ENCODE measurements around the gene WSCD2.

WSCD2 gene

DNA sequence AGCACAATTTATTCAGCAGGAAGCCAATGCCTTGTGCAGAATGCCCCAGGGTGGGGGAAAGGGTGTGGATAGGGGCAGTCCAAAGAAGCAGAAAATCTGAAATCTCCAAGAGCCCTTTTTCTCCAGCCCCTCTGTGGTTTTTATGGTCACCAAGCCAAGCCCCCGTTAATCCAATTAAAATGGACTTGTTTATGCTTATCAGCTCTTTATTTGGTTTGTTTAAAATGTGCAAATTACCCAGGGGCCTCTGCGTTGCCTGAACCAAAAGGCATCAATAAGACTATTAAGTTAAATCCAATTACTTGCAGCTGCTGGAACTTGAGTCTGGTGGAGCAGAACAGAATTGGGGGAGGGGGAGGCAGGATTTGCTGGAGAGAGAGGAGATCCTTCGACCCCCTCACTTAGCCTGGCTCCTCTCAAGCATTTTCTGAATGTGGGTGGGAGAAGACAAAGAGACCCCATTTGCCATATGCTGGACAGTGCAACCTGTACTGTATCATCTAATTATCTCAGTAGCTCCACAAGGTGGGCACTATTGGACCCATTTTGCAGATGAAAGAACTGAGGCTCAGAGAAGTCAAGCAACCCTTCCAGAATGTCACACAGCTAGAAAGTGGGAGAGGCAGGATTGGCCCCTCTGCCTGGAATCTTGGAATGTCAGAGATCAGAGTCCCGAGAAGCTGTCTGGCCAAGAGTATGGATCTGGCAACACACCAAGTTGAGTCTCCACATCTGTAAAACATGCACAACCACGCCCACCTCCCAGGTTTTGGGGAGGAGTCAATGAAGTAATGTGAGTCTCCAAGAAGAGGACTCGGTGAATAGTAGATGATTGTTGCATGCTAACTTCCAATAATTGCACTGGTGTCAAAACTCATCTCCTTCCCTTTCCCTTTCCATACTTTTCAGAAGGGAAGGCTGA, 143.1 kb downstream of the WSCD2 start:
- Histone ChIP-seq H3K4me1 (ENCODE audit: insufficient read depth, poor library complexity, severe bottlenecking) (no peaks in the 10 kb centered on the region), H3K4me3 (ENCODE audit: severe bottlenecking) (no peak overlapping the region), H3K27me3 (ENCODE audit: insufficient read depth, poor library complexity, severe bottlenecking) (no peaks in the 10 kb centered on the region), H3K27ac (ENCODE audit: poor library complexity, severe bottlenecking) (no peak overlapping the region), H3K36me3 (ENCODE audit: low read depth) (no peaks in the 10 kb centered on the region), H3K9me3 (ENCODE audit: severe bottlenecking) (no peaks in the 10 kb centered on the region)
- ATAC-seq (ENCODE audit: low read depth) (no peak), DNase-seq (ENCODE audit: low spot score) (no peak)
- TF ChIP-seq, protein P1, sequence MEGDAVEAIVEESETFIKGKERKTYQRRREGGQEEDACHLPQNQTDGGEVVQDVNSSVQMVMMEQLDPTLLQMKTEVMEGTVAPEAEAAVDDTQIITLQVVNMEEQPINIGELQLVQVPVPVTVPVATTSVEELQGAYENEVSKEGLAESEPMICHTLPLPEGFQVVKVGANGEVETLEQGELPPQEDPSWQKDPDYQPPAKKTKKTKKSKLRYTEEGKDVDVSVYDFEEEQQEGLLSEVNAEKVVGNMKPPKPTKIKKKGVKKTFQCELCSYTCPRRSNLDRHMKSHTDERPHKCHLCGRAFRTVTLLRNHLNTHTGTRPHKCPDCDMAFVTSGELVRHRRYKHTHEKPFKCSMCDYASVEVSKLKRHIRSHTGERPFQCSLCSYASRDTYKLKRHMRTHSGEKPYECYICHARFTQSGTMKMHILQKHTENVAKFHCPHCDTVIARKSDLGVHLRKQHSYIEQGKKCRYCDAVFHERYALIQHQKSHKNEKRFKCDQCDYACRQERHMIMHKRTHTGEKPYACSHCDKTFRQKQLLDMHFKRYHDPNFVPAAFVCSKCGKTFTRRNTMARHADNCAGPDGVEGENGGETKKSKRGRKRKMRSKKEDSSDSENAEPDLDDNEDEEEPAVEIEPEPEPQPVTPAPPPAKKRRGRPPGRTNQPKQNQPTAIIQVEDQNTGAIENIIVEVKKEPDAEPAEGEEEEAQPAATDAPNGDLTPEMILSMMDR (IDR thresholded peaks at IDR 0.05; ENCODE audit: poor library complexity, severe bottlenecking), result no peak

DNA sequence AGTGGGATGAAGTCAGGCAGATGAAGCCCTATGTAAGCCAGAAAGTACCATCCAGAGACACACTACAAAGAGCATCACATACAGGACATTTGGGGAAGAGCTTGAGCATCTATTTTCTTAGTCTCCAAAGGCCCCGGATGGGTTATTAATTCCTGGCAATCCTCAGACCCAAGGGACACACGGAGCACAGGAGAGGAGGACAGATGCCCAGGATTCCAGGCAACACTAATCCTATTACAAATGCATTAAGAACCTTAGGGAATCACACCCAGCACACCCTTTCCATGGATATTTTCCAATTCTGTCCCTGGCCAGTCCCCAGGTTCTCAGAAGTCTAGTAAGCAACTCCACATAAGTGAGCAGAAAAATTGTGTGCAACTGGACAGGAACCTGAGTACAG, 144.1 kb downstream of the WSCD2 start:
- DNase-seq (ENCODE audit: low spot score) (no peak), ATAC-seq (ENCODE audit: low read depth) (no peak)
- no peak overlapping the region for H3K27ac ChIP-seq (ENCODE audit: poor library complexity, severe bottlenecking)
- H3K9me3 ChIP-seq (ENCODE audit: severe bottlenecking), result no peaks in the 10 kb centered on the region
- H3K4me1 ChIP-seq (ENCODE audit: insufficient read depth, poor library complexity, severe bottlenecking), result no peaks in the 10 kb centered on the region
- no peaks in the 10 kb centered on the region for H3K36me3 ChIP-seq (ENCODE audit: low read depth)
- TF ChIP-seq, protein P1 (IDR thresholded peaks at IDR 0.05; ENCODE audit: poor library complexity, severe bottlenecking), result no peak
- H3K4me3 ChIP-seq (ENCODE audit: severe bottlenecking), result no peak overlapping the region
- no peaks in the 10 kb centered on the region for H3K27me3 ChIP-seq (ENCODE audit: insufficient read depth, poor library complexity, severe bottlenecking)

DNA sequence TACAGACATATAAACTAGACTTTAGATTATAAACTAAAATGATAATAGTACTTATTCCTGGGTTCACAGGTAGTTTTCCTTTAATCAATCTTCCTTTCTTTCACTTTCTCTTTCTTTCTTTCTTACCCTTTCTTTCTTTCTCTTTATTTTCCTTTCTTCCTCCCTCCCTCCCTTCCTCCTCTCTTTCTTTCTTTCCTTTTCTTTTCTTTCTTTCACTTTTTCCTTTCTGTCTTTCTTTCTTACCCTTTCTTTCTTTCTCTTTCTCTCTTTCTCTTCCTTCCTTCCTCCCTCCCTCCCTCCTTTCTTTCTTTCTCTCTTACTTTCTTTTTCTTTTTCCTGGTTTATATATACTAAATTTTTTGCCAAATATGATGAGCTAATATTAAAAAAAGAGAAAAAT, 148.5 kb downstream of the WSCD2 start:
- H3K36me3 ChIP-seq (ENCODE audit: low read depth), result no peaks in the 10 kb centered on the region
- TF ChIP-seq, protein P1 (IDR thresholded peaks at IDR 0.05; ENCODE audit: poor library complexity, severe bottlenecking), result no peak
- ATAC-seq (ENCODE audit: low read depth) (no peak), DNase-seq (ENCODE audit: low spot score) (no peak)
- no peaks in the 10 kb centered on the region for H3K27me3 ChIP-seq (ENCODE audit: insufficient read depth, poor library complexity, severe bottlenecking)
- H3K4me3 ChIP-seq (ENCODE audit: severe bottlenecking), result no peak overlapping the region
- H3K9me3 ChIP-seq (ENCODE audit: severe bottlenecking), result no peaks in the 10 kb centered on the region
- no peaks in the 10 kb centered on the region for H3K4me1 ChIP-seq (ENCODE audit: insufficient read depth, poor library complexity, severe bottlenecking)
- H3K27ac ChIP-seq (ENCODE audit: poor library complexity, severe bottlenecking), result no peak overlapping the region

- Histone ChIP-seq H3K4me3 (ENCODE audit: severe bottlenecking) (no peak overlapping the region), H3K9me3 (ENCODE audit: severe bottlenecking) (no peaks in the 10 kb centered on the region), H3K36me3 (ENCODE audit: low read depth) (no peaks in the 10 kb centered on the region), H3K4me1 (ENCODE audit: insufficient read depth, poor library complexity, severe bottlenecking) (no peaks in the 10 kb centered on the region), H3K27me3 (ENCODE audit: insufficient read depth, poor library complexity, severe bottlenecking) (peaks cover 4% of the 10 kb centered on the region), H3K27ac (ENCODE audit: poor library complexity, severe bottlenecking) (no peak overlapping the region)
- no peak for ATAC-seq (ENCODE audit: low read depth)
- TF ChIP-seq, protein P1 (IDR thresholded peaks at IDR 0.05; ENCODE audit: poor library complexity, severe bottlenecking), result no peak
- no peak for DNase-seq (ENCODE audit: low spot score)
These were observed 153.1 kb downstream of the WSCD2 start for GRCh38 chr12:108282160-108282559.

- DNase-seq (ENCODE audit: low spot score) (no peak), ATAC-seq (ENCODE audit: low read depth) (no peak)
- H3K27me3 ChIP-seq (ENCODE audit: insufficient read depth, poor library complexity, severe bottlenecking), result peaks cover 4% of the 10 kb centered on the region
- H3K4me3 ChIP-seq (ENCODE audit: severe bottlenecking), result no peak overlapping the region
- TF ChIP-seq, protein P1 (IDR thresholded peaks at IDR 0.05; ENCODE audit: poor library complexity, severe bottlenecking), result no peak
- H3K9me3 ChIP-seq (ENCODE audit: severe bottlenecking), result no peaks in the 10 kb centered on the region
- no peaks in the 10 kb centered on the region for H3K36me3 ChIP-seq (ENCODE audit: low read depth)
- no peak overlapping the region for H3K27ac ChIP-seq (ENCODE audit: poor library complexity, severe bottlenecking)
- H3K4me1 ChIP-seq (ENCODE audit: insufficient read depth, poor library complexity, severe bottlenecking), result no peaks in the 10 kb centered on the region
These were observed 153.6 kb downstream of the WSCD2 start for GRCh38 chr12:108282676-108283075.

All from RWPE2 (cell line).